HCT116 (cell line): ENCODE results near the gene ZNF512. TPM values are rescaled to one million over a fixed set of nuclear protein-coding genes. Genes with fewer than 3 reads are reported as not detected.
"Not testable (repeated sequence)": the region's sequence is repeated elsewhere in the genome, so short reads cannot be mapped to it uniquely, and the experiment has no call there.

Experiments used
- ATAC-seq: fragments of 200-7000 bp; cut with Tn5 transposase; 2 replicates; pipeline ENCODE4 v1.9.1; 2020; ENCODE audit warnings: mild to moderate bottlenecking, moderate library complexity
- BruUV-seq: library from RNA; stranded (reverse); fragments of 400-500 nt; replicated peaks from 2 replicates; lab custom pipeline; 2021; lab: Mats Ljungman, UMichigan
- CTCF ChIA-PET: fragments of 300-600 bp; sonication (Branson Sonifier 250); formaldehyde crosslinking; loops from one replicate; lab custom pipeline; 2021; ENCODE audit warnings: antibody characterized with exemption; lab: Charles Lee
- POLR2A ChIA-PET: fragments of 300-600, 350-600 bp; sonication (Branson Sonifier 250); formaldehyde crosslinking; loops from one replicate; lab custom pipeline; 2021; ENCODE audit warnings: antibody characterized with exemption; lab: Charles Lee
- RAD21 ChIA-PET, 2 experiments: fragments of 300-600 bp; sonication (Branson Sonifier 250); formaldehyde crosslinking; loops; one replicate each; lab custom pipeline; 2023; ENCODE audit warnings: low total read pairs in 2 of 2; ENCODE audit not compliant: uncharacterized antibody in 2 of 2, unreplicated experiment in 2 of 2, low non-redundant PET in 1 of 2; lab: Charles Lee
- DNase-seq: peaks from one replicate; pipeline ENCODE4 v3.0.0-alpha.2; 2010; ENCODE audit warnings: low read depth, low spot score
- H2AFZ ChIP-seq: fragments of 200-600 bp; shearing (Covaris generic), sonication (generic); 2 replicates; pipeline ENCODE4 v1.6.1; 2017; ENCODE audit warnings: low read depth, mixed run types, mixed read lengths, antibody characterized with exemption, low read length; ENCODE audit not compliant: poor library complexity, severe bottlenecking
- H3K27ac ChIP-seq: 2 replicates; pipeline ENCODE4 v1.5.1; 2012; ENCODE audit warnings: low read depth, low read length
- H3K27me3 ChIP-seq: fragments of 200-600 bp; sonication (generic); 2 replicates; pipeline ENCODE4 v1.6.1; 2016; ENCODE audit warnings: mixed run types, low read length, mixed read lengths; ENCODE audit not compliant: insufficient read depth
- H3K36me3 ChIP-seq, 2 experiments: fragments of 200-500 bp in 1 of 2; fragments of 200-600 bp in 1 of 2; sonication (Bioruptor generic) in 1 of 2; sonication (generic) in 1 of 2; 2 replicates each; pipeline versions ENCODE4 v1.5.1 to v1.6.1; 2014 to 2016; ENCODE audit warnings: low read length in 2 of 2, inconsistent platforms in 1 of 2, mixed read lengths in 1 of 2, mixed run types in 1 of 2; ENCODE audit not compliant: insufficient read depth in 2 of 2, control insufficient read depth in 1 of 2
- H3K4me1 ChIP-seq, 2 experiments: fragments of 200-600 bp in 1 of 2; sonication (generic) in 1 of 2; 2 replicates each; pipeline versions ENCODE4 v1.5.1 to v1.6.1; 2012 to 2017; ENCODE audit warnings: low read length in 2 of 2, inconsistent platforms in 1 of 2, mild to moderate bottlenecking in 1 of 2, mixed read lengths in 1 of 2, mixed run types in 1 of 2, moderate library complexity in 1 of 2; ENCODE audit not compliant: insufficient read depth in 2 of 2, control insufficient read depth in 1 of 2
- H3K4me2 ChIP-seq: fragments of 200-600 bp; sonication (generic); 2 replicates; pipeline ENCODE4 v1.6.1; 2017; ENCODE audit warnings: mixed run types, low read length, mixed read lengths
- H3K4me3 ChIP-seq, 2 experiments: fragments of 200-600 bp in 1 of 2; sonication (generic) in 1 of 2; replicated peaks in 1 of 2; 2 replicates each; pipeline ENCODE4 v1.5.1; 2011 to 2016; ENCODE audit warnings: low read length in 2 of 2, control low read depth in 1 of 2, low read depth in 1 of 2, mild to moderate bottlenecking in 1 of 2, mixed read lengths in 1 of 2, mixed run types in 1 of 2
- H3K79me2 ChIP-seq: fragments of 200-600 bp; sonication (generic); 2 replicates; pipeline ENCODE4 v1.6.1; 2017; ENCODE audit warnings: mild to moderate bottlenecking, mixed run types, low read length, moderate library complexity, mixed read lengths; ENCODE audit not compliant: insufficient read depth
- H3K9ac ChIP-seq: fragments of 200-600 bp; sonication (generic); 2 replicates; pipeline ENCODE4 v1.6.1; 2016; ENCODE audit warnings: low read length, mixed read lengths
- H3K9me2 ChIP-seq: fragments of 200-600 bp; sonication (generic), shearing (Covaris generic); 2 replicates; pipeline ENCODE4 v1.6.1; 2017; ENCODE audit warnings: mixed run types, mild to moderate bottlenecking, moderate library complexity; ENCODE audit not compliant: insufficient read depth
- H3K9me3 ChIP-seq, 2 experiments: fragments of 200-500 bp in 1 of 2; fragments of 200-600 bp in 1 of 2; sonication (Bioruptor generic) in 1 of 2; sonication (generic) in 1 of 2; 2 replicates each; pipeline ENCODE4 v1.6.1; 2014 to 2017; ENCODE audit warnings: low read length in 2 of 2, mixed read lengths in 2 of 2, inconsistent platforms in 1 of 2, low read depth in 1 of 2, mild to moderate bottlenecking in 1 of 2, mixed run types in 1 of 2, moderate library complexity in 1 of 2; ENCODE audit not compliant: control insufficient read depth in 1 of 2, insufficient read depth in 1 of 2
- H4K20me1 ChIP-seq: fragments of 200-600 bp; sonication (generic), shearing (Covaris generic); 2 replicates; pipeline ENCODE4 v1.6.1; 2017; ENCODE audit warnings: mixed run types, mild to moderate bottlenecking, moderate library complexity; ENCODE audit not compliant: insufficient read depth
- ATF3 ChIP-seq: IDR thresholded peaks from 2 replicates; pipeline ENCODE4 v1.6.1; 2012
- EZH2phosphoT487 ChIP-seq: fragments of 200-600 bp; IDR thresholded peaks from 2 replicates; pipeline ENCODE4 v1.6.1; 2018; ENCODE audit warnings: antibody characterized with exemption, borderline replicate concordance
- JUND ChIP-seq: IDR thresholded peaks from 2 replicates; pipeline ENCODE4 v1.6.1; 2012
- POLR2A ChIP-seq: IDR thresholded peaks from 2 replicates; pipeline ENCODE4 v1.7.0; 2011; ENCODE audit warnings: borderline replicate concordance; ENCODE audit not compliant: insufficient read depth, insufficient read length; ENCODE audit errors: extremely low read depth
- RAD21 ChIP-seq: IDR thresholded peaks from 2 replicates; pipeline ENCODE4 v1.6.1; 2012; ENCODE audit warnings: low read depth, mild to moderate bottlenecking
- REST ChIP-seq: IDR thresholded peaks from 2 replicates; pipeline ENCODE4 v1.6.1; 2012; ENCODE audit warnings: low read depth
- SRF ChIP-seq: IDR thresholded peaks from 2 replicates; pipeline ENCODE4 v1.6.1; 2012; ENCODE audit warnings: low read depth
- ZBTB33 ChIP-seq: IDR thresholded peaks from 2 replicates; pipeline ENCODE4 v1.6.1; 2011; ENCODE audit warnings: mild to moderate bottlenecking, low read length, moderate library complexity; ENCODE audit not compliant: insufficient replicate concordance; ENCODE audit errors: extremely low read depth
- ZFX ChIP-seq: fragments of 450-650 bp; IDR thresholded peaks from 2 replicates; pipeline ENCODE4 v1.6.1; 2017
- ZNF274 ChIP-seq: fragments of 200-500 bp; sonication (Bioruptor generic); IDR thresholded peaks from 2 replicates; pipeline ENCODE4 v1.6.1; 2014; ENCODE audit warnings: mild to moderate bottlenecking, low read depth, low read length, inconsistent platforms
- intact Hi-C: fragments of 100-400 bp; cut with micrococcal nuclease; formaldehyde crosslinking; loops from 2 replicates; pipeline ENCODE4 v1.10.0; 2022
- total RNA-seq: library from RNA; stranded (reverse); gene quantifications from one replicate; pipeline ENCODE4 v1.2.1, GENCODE V29; 2021; ENCODE audit not compliant: unreplicated experiment

ZNF512 gene
- total RNA-seq, 1 experiment from 2014 or later, result 33.0 TPM

GRCh38 chr2:27582695-27583389 is at the start of gene ZNF512 (continued):
- TF ChIP-seq ZBTB33 (no peak), ZNF274 (no peak)

- POLR2A ChIA-PET, result no interaction called here
- CTCF ChIA-PET, result no interaction called here
- intact Hi-C loops, result no loop called here
- RAD21 ChIA-PET, result no interaction called here
- no peak for TF ChIP-seq ZFX
- no peak for TF ChIP-seq REST
- no peak for TF ChIP-seq RAD21
- no peak for TF ChIP-seq POLR2A
- TF ChIP-seq EZH2phosphoT487, result no peak
- no peak for TF ChIP-seq ZNF274
- no peak for TF ChIP-seq JUND
- TF ChIP-seq SRF, result no peak
- TF ChIP-seq ATF3, result no peak
- TF ChIP-seq, all 23 proteins: peak for 0
- Histone ChIP-seq H3K4me1 (no peaks in the 10 kb centered on the region), H2AFZ (no peak overlapping the region), H3K36me3 (no peaks in the 10 kb centered on the region), H3K79me2 (no peaks in the 10 kb centered on the region), H3K9me2 (no peaks in the 10 kb centered on the region), H4K20me1 (no peaks in the 10 kb centered on the region), H3K9ac (no peak overlapping the region), H3K4me3 (no peak overlapping the region), H3K27ac (no peak overlapping the region), H3K27me3 (peaks cover 6% of the 10 kb centered on the region; the same call in 1 of the 2 replicates), H3K9me3 (no peaks in the 10 kb centered on the region), H3K4me2 (no peak overlapping the region)
- no peak for ATAC-seq
- no peak for DNase-seq
- BruUV-seq, result no TSS peak
These were observed 45.6 kb upstream of the ZNF512 start for GRCh38 chr2:27537287-27537686.

- H4K20me1 ChIP-seq, H2AFZ ChIP-seq, H3K36me3 ChIP-seq, DNase-seq, BruUV-seq, H3K4me1 ChIP-seq, H3K9ac ChIP-seq, RAD21 ChIA-PET, intact Hi-C loops, H3K4me2 ChIP-seq, H3K79me2 ChIP-seq, H3K4me3 ChIP-seq, H3K27me3 ChIP-seq, CTCF ChIA-PET, POLR2A ChIA-PET, H3K9me2 ChIP-seq, ATAC-seq, H3K9me3 ChIP-seq, H3K27ac ChIP-seq: not testable (repeated sequence)
These were observed 43.9 kb upstream of the ZNF512 start for GRCh38 chr2:27538839-27539450.
